Stimulated activated CD8-positive, alpha-beta memory T cell treated with anti-CD3 and anti-CD28 coated beads, Interleukin-7, amount 100 ng/mL, for 48 hours (primary cell): ENCODE data around the gene MTIF3.

Experiments used
- DNase-seq, 2 donors: peaks; one replicate each; pipeline ENCODE4 v3.0.0-alpha.2; 2020; ENCODE audit warnings: low read depth in 1 of 2; ENCODE audit errors: extremely low read depth in 1 of 2

Gene MTIF3

DNA sequence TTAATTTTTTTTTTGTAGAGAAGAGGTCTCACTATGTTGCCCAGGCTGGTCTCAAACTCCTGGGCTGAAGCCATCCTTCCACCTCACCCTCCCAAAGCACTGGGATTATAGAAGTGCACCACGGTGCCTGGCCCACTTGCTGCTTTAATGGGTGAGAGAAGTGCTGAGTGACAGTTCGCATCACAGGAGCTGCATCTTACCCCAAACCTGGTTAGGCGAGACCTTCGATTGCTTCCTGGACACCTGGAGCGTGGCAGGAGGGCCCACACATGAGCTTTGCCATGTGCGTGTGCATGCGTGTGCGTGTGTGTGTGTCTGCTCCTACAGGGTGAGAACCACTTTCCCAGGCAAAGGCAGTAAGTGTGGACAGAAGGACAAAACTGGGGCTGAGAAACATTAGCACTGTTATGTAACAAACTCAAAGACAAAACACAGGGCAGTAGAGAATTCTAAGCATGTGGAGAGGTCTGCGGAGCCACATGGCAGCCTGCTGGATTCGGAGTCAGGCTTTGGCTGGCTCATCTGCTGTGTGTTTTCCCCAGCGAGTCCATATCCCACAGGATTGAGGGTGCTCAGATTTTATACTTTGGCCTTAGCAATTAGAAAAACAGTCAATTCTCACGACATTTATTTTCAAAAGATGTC, 11.7 kb upstream of the MTIF3 start:
- no peak for DNase-seq

- no peak for DNase-seq
These were observed 5.0 kb upstream of the MTIF3 start for GRCh38 chr13:27455331-27455855.

- DNase-seq = no peak
These were observed 632 bp upstream of the MTIF3 start for GRCh38 chr13:27450921-27451471.

DNA sequence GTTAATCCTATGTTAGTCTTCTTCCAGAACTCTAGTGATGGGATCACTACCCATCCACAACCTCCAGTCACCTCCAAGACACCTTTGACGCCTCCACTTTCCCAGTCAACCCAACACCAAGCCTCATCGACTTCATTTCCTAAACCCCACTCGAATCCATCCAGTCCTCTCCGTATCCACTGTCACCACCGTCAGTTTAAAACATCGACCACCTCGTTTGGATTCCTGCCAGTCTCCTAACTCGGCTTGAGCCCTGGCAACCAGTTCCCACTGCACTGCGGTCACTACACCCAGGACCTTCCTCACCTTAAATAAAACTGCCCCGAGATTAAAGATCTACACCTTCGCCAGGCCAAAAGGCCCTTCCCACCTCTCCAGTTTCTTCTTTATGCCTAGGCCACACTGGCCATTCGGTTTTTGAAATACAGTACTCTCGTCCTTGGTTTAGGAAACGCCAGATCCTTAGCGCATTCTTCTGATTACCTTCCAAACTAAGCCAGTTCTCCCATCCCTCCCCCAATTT, 1.2 kb downstream of the MTIF3 start:
- no peak for DNase-seq

DNA sequence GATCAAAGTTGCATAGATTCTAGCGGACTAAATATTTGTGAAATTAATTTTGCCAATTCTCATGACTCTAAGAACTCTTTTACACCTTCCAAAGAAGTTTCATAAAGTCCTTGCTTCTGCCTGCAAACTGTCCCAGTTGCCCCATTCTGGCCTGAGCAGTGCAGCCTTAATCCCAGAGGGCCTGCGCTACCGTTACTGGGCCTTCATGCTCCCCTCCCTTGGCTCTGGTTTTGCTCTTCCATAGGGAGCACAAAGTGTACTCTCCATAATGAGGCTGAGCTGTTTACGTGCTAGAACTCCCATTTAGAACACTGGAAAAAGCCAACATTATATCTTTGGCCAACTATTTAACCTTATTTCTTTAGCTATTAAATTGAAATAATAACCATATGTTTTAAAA, 2.1 kb downstream of the MTIF3 start:
- DNase-seq = no peak

DNA sequence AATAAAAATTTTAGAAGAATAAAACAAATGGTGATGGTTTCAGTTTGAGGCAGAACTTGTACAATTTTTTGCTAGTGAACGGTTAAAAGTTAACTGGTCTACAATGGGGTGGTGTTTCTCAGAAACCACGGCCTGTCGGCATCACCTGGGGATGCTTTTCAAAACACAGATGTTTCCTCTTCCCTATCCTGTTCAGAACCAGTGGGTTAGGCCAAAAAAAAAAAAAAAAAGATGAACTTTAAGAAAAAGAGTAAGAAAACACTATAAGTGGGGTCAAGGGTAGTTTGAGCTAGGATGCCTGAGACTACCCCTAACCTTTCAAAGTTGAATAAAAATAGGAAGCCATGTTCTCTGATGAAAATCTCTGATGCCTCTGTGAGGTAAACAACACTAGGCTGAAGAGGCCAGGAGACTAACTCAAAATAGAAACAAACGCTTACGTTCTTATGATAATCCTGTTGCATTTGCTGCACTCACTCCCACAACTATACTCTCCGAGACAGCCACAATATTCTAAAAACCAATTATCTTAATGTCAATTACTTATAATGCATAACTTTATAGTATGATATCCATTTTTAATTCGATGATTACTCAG, 3.3 kb downstream of the MTIF3 start:
- DNase-seq = no peak

GRCh38 chr13:27442797-27443196, 7.6 kb downstream of the MTIF3 start:
- DNase-seq = no peak

GRCh38 chr13:27442071-27442647, 8.2 kb downstream of the MTIF3 start:
- DNase-seq = no peak

DNA sequence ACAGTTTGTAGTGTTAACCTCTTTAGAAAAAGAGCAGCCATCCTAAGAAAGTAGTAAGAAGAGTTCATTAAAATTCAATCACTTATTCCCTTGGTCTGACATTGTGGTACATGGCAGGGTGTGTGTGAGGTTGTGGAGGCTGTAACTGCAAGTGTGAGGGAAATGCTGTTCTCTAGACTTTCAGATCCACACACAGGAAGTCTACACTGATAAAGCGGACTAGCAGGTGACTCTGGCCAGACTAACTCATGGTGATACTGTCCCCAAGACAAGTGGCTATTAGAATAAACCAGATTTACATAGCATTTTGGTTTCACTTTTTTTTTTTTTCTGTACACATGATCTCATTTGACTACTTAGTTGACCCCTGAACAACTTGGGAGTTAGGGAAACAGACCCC, 10.0 kb downstream of the MTIF3 start:
- DNase-seq = no peak

- DNase-seq = no peak
These were observed 13.2 kb downstream of the MTIF3 start for GRCh38 chr13:27437126-27437525.

- no peak for DNase-seq
These were observed 17.7 kb downstream of the MTIF3 start for GRCh38 chr13:27432611-27433210.

DNA sequence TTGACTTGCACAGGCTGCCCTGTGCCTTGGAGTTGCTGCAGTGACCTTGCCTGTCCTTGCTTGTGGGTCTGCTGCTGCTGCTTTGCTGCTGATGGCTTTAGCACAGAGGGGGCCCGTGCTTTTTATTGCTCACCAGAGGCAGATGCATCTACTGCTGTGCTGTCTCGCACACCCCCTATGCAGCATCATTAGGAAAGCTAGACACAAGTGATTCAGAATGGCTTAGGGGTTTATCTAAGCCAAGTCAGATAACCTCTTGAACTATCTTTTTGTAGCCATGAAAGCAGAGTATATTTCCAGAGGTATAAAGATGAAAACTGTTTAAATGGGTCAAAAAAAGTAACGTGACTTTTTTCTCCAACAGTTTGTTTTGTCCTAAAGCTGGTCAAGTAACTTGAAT, 18.2 kb downstream of the MTIF3 start:
- DNase-seq = no peak

- no peak for DNase-seq
These were observed 22.2 kb downstream of the MTIF3 start for GRCh38 chr13:27428160-27428559.

- DNase-seq = no peak
These were observed 22.7 kb downstream of the MTIF3 start for GRCh38 chr13:27427641-27428040.

DNA sequence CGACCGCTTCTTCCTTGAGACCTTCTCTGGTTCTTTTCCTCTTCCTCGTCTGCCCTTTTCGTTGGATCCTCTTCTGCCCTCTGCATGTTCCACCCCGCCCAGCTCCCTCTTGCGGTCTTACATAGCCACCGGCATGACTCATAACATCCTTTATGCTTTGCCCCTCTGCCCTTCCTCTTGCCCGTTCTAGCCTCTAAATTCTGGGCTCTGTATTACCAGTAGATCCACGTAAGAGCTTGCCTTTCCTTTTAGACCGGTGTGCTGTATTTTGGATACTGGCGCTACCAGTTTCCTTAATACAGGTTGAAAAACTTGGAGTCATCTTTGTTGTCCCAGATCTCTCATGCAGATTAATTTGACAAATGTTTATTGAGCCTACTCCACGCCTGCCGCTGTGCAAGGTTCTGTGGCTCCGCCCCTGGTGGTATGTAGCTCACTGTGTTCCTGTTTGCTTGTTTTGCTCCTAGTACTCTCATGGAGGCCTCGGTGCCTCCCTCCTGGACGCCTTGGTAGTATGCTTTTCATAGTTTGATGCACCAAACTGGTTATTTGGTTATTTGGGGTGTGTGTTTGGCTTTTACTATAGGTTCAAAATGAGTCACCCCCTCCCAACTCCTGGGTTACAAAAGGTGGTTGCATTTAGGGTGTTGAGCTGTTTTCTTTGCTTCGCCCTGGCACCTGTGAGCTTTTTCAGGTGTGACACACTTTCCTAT, 24.3 kb downstream of the MTIF3 start:
- DNase-seq = peak; percentile 42 to 69

DNA sequence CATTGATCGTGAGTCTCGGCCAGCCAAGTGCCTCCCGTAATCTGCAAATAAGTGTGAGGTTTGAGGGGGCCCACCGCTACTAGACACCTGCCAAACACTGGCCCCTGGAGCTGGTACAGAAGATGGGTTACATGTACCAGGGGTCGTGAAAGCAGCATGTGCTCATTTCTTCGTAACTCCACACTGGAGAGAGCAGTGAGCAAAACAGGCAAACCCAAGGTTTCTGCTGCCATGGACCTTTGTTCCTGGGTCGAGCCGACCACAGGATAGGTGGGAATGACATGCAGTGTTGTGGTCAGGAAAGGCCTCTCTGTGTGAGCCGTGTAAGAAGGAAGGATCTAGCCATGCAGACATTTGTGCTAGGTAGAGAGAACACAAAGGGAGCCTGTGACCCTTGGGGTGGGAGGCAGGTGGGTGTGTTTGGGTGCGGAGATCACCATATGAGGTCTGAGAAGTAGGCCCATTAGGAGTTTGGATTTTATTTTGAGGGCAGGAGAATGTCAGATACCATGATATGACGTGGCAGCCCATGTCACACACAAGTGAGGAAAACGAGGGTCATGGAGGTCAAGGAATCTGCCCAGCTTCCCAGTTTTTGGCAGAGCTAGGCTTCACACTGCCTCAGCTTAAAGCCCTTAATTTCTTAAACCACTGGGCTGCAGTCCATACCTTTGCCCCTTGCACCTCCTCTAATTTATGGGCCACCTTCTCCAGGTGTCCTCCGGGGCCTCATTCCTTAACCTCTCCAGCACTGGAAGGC, 25.0 kb downstream of the MTIF3 start:
- no peak for DNase-seq

- DNase-seq = peak; percentile 59 to 84
These were observed 25.9 kb downstream of the MTIF3 start, which contains the start of gene GTF3A for GRCh38 chr13:27424246-27425157. Gene GTF3A, plus strand, starts transcription at chr13:27424619.

GRCh38 chr13:27423333-27423732, 27.0 kb downstream of the MTIF3 start:
- no peak for DNase-seq
